Breast epithelium (tissue), 3 donors: ENCODE data around the gene HCK.

Experiments
- POLR2A ChIP-seq: fragments of 450-650 bp; IDR thresholded peaks from one replicate; pipeline ENCODE4 v1.6.1; 2016; ENCODE audit warnings: antibody characterized with exemption, mild to moderate bottlenecking, moderate library complexity
- POLR2AphosphoS5 ChIP-seq, 3 donors: sonication (generic); formaldehyde crosslinking; IDR thresholded peaks; one replicate each; pipeline ENCODE4 v1.6.1; 2017; ENCODE audit warnings: antibody characterized with exemption in 3 of 3
- TF ChIP-seq, protein P1 (sequence below), 3 donors: fragments of 450-650 bp; IDR thresholded peaks; one replicate each; pipeline ENCODE4 v1.5.1; 2016 to 2017; ENCODE audit warnings: antibody characterized with exemption in 3 of 3, mild to moderate bottlenecking in 3 of 3, moderate library complexity in 3 of 3

DNA sequence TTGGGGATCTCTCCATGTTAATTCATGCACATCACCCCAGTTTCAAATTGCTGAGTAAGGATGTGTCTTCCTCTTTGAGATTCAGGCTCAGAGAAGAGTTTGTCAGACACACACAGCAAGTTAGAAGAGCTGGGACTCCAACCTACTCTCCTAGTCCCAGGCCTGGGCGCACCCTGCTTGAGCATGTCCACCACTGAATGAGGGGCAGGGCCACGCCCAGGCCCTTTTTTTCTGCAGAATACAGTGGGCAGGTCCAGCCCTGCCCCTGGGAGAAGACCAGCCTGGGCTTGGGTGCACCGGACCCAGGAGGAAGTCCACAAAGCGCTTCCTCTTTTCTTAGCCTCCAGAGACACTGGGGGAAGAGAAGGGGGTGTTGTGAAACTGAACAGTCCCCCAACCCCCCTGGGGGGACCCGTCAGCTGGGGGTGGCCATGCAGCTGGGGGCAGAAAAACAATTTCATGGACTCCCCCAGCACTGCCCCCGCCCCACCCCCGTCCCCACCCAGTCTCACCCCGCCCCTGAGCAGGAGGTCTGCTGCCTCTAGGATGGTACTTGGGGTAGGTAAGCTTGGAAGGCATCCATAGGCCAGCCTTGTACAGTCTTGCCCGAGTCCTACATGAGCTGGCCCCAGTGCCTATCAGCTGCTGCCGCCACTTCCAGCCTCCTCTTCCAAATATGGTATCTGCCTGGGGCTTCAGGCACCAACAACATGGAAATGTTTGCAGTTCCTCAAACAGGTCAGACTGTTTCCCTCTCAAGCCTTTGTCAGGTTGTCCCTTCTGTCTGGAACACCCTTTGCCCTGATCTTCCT is 11.7 kb upstream of the HCK start:
- no peak for TF ChIP-seq POLR2A
- no peak for TF ChIP-seq POLR2AphosphoS5 (IDR thresholded peaks at IDR 0.05)
- TF ChIP-seq, protein P1, sequence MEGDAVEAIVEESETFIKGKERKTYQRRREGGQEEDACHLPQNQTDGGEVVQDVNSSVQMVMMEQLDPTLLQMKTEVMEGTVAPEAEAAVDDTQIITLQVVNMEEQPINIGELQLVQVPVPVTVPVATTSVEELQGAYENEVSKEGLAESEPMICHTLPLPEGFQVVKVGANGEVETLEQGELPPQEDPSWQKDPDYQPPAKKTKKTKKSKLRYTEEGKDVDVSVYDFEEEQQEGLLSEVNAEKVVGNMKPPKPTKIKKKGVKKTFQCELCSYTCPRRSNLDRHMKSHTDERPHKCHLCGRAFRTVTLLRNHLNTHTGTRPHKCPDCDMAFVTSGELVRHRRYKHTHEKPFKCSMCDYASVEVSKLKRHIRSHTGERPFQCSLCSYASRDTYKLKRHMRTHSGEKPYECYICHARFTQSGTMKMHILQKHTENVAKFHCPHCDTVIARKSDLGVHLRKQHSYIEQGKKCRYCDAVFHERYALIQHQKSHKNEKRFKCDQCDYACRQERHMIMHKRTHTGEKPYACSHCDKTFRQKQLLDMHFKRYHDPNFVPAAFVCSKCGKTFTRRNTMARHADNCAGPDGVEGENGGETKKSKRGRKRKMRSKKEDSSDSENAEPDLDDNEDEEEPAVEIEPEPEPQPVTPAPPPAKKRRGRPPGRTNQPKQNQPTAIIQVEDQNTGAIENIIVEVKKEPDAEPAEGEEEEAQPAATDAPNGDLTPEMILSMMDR (IDR thresholded peaks at IDR 0.05), result no peak
